Sigmoid colon (tissue), 7 donors: ENCODE data around the gene SYNRG. TPM values are rescaled to one million over a fixed set of nuclear protein-coding genes. Genes with fewer than 3 reads are reported as not detected.

Experiments used
- DNase-seq: peaks from one replicate; pipeline ENCODE4 v3.0.0-alpha.2; 2019
- H3K27ac ChIP-seq, 4 donors: fragments of 200-600 bp; sonication (generic); one replicate each; pipeline ENCODE4 v1.5.1; 2016 to 2019; ENCODE audit warnings: mild to moderate bottlenecking in 1 of 4
- H3K27me3 ChIP-seq, 3 donors: fragments of 200-600 bp; sonication (generic); one replicate each; pipeline ENCODE4 v1.5.1; 2019; ENCODE audit warnings: mild to moderate bottlenecking in 1 of 3
- H3K36me3 ChIP-seq, 4 donors: fragments of 200-600 bp; sonication (generic); one replicate each; pipeline ENCODE4 v1.5.1; 2016 to 2019
- H3K4me1 ChIP-seq, 4 donors: fragments of 200-600 bp; sonication (generic); one replicate each; pipeline ENCODE4 v1.5.1; 2017 to 2019
- H3K4me3 ChIP-seq, 4 donors: fragments of 200-600 bp; sonication (generic); one replicate each; pipeline ENCODE4 v1.5.1; 2017 to 2019; ENCODE audit warnings: mild to moderate bottlenecking in 2 of 4, moderate library complexity in 1 of 4
- H3K9me3 ChIP-seq, 4 donors: fragments of 200-600 bp in 3 of 4; sonication (generic) in 3 of 4; one replicate each; pipeline versions ENCODE4 v1.5.1 to v1.6.1; 2013 to 2019
- EP300 ChIP-seq, 4 donors: sonication (generic); formaldehyde crosslinking; IDR thresholded peaks; one replicate each; pipeline ENCODE4 v1.6.1; 2017; ENCODE audit warnings: antibody characterized with exemption in 4 of 4
- POLR2A ChIP-seq, 2 donors: fragments of 450-650 bp; IDR thresholded peaks; one replicate each; pipeline ENCODE4 v1.6.1; 2016; ENCODE audit warnings: antibody characterized with exemption in 2 of 2, mild to moderate bottlenecking in 2 of 2, moderate library complexity in 2 of 2
- POLR2AphosphoS5 ChIP-seq, 4 donors: sonication (generic); formaldehyde crosslinking; IDR thresholded peaks; one replicate each; pipeline ENCODE4 v1.6.1; 2017; ENCODE audit warnings: antibody characterized with exemption in 4 of 4
- WGBS, 2 donors: extraction: QIAGEN DNeasy Blood & Tissue Kit; methylation state at CpG; one replicate each; pipeline ENCODE4 v1.1.7; 2013; 5-methylcytosine and 5-hydroxymethylcytosine counted together
- intact Hi-C: fragments of 100-400 bp; cut with DNase I; formaldehyde crosslinking; loops from one replicate; pipeline ENCODE4 v1.15.1; 2023
- polyA plus RNA-seq, 3 donors: library from polyadenylated mRNA; stranded (reverse); fragments of 200-250 nt; gene quantifications; one replicate each; pipeline ENCODE4 v1.2.3, GENCODE V29; 2013
- total RNA-seq, 4 donors: library from RNA; depleted of rRNA; stranded (reverse); fragments of >200 nt; gene quantifications; one replicate each; pipeline ENCODE4 v1.1.0, GENCODE V29; 2016
- TF ChIP-seq, protein P1 (sequence below), 4 experiments: fragments of 450-650 bp in 3 of 4; fragments of 200-600 bp in 1 of 4; IDR thresholded peaks; one replicate each; pipeline ENCODE4 v1.5.1; 2016 to 2019; ENCODE audit warnings: antibody characterized with exemption in 4 of 4, mild to moderate bottlenecking in 3 of 4, moderate library complexity in 2 of 4
- donor health status: healthy with polysubstance abuse.
- donor health status: Bipolar disorder and iron deficiency.
- donor health status: healthy.

SYNRG gene, protein sequence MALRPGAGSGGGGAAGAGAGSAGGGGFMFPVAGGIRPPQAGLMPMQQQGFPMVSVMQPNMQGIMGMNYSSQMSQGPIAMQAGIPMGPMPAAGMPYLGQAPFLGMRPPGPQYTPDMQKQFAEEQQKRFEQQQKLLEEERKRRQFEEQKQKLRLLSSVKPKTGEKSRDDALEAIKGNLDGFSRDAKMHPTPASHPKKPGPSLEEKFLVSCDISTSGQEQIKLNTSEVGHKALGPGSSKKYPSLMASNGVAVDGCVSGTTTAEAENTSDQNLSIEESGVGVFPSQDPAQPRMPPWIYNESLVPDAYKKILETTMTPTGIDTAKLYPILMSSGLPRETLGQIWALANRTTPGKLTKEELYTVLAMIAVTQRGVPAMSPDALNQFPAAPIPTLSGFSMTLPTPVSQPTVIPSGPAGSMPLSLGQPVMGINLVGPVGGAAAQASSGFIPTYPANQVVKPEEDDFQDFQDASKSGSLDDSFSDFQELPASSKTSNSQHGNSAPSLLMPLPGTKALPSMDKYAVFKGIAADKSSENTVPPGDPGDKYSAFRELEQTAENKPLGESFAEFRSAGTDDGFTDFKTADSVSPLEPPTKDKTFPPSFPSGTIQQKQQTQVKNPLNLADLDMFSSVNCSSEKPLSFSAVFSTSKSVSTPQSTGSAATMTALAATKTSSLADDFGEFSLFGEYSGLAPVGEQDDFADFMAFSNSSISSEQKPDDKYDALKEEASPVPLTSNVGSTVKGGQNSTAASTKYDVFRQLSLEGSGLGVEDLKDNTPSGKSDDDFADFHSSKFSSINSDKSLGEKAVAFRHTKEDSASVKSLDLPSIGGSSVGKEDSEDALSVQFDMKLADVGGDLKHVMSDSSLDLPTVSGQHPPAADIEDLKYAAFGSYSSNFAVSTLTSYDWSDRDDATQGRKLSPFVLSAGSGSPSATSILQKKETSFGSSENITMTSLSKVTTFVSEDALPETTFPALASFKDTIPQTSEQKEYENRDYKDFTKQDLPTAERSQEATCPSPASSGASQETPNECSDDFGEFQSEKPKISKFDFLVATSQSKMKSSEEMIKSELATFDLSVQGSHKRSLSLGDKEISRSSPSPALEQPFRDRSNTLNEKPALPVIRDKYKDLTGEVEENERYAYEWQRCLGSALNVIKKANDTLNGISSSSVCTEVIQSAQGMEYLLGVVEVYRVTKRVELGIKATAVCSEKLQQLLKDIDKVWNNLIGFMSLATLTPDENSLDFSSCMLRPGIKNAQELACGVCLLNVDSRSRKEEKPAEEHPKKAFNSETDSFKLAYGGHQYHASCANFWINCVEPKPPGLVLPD (N-terminal part only)
- total RNA-seq: 10 to 100 TPM; 16.8 to 26.0 (median 20.1) TPM
- 10 to 100 TPM in 1 of 3 donors, 1 to 10 TPM in 2; 7.4 to 20.5 (median 8.4) TPM for polyA plus RNA-seq

DNA sequence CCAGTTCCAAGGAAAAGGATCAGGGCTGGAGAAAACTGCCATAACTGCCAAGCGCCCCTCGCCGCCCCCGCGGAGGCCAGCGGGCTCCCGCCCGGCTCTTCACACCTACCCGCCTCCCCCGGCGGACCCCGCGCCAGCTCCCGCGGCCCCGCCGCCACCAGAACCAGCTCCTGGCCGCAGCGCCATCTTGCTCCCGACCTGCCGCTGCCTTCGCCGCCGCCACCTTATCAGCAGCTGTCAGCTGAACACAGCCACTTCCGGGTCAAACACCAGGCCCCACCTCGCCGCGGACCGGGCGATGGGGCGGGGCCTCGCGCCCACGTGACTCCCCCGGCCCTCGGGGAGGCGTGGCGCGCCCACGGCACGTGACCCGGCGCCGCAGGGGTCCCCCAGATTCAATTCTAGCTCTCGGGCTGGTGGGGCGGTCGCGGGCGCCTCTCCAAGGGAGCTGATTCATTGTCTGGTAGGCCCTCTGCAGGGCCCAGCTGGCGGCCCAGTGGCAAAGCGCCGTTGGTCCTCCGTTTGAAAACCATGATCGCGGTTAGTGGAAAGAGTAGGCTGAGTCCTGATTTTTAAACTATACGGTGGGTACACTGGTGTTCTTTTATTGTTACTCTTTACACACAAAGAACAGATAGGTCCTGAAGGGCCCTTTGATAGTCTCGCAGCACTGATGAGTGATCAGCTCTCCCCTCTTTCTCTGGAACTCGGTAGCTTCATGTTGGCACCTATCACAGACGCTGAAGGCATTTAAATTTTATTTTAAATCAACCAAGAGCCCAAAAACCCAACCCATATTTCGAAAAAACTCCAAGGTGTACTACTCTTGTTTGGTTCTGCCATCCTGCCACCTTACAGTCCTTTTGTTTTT lies at the start of gene SYNRG:
SYNRG (minus strand) TSS at position 249 of the 871 bp plus-strand sequence; CDS start at position 186, 63 bp downstream.
- no peaks in the 10 kb centered on the region for H3K27me3 ChIP-seq
- H3K9me3 ChIP-seq: no peaks in the 10 kb centered on the region
- H3K4me3 ChIP-seq: peak within 1 kb of the TSS; percentile 84 to 97 (median 94)
- TF ChIP-seq POLR2A (IDR thresholded peaks at IDR 0.05): peak; percentile 39 to 44
- TF ChIP-seq POLR2AphosphoS5 (IDR thresholded peaks at IDR 0.05): peak; percentile 81 to 96 (median 92)
- TF ChIP-seq, protein P1, sequence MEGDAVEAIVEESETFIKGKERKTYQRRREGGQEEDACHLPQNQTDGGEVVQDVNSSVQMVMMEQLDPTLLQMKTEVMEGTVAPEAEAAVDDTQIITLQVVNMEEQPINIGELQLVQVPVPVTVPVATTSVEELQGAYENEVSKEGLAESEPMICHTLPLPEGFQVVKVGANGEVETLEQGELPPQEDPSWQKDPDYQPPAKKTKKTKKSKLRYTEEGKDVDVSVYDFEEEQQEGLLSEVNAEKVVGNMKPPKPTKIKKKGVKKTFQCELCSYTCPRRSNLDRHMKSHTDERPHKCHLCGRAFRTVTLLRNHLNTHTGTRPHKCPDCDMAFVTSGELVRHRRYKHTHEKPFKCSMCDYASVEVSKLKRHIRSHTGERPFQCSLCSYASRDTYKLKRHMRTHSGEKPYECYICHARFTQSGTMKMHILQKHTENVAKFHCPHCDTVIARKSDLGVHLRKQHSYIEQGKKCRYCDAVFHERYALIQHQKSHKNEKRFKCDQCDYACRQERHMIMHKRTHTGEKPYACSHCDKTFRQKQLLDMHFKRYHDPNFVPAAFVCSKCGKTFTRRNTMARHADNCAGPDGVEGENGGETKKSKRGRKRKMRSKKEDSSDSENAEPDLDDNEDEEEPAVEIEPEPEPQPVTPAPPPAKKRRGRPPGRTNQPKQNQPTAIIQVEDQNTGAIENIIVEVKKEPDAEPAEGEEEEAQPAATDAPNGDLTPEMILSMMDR (IDR thresholded peaks at IDR 0.05): peak in 1 of 4 experiments; percentile 27
- TF ChIP-seq EP300 (IDR thresholded peaks at IDR 0.05): no peak
- peaks cover 0 to 24% (median 0%) of the 10 kb centered on the region in 4 donors for H3K36me3 ChIP-seq
- DNase-seq: peak; percentile 97
- H3K27ac ChIP-seq: peak within 1 kb of the TSS; percentile 93 to 97 (median 94)
- H3K4me1 ChIP-seq: peaks cover 0 to 37% (median 12%) of the 10 kb centered on the region in 4 donors
- 1 to 2% methylated on average over 60 of the region's 60 CpGs for WGBS, 2 donors
- intact Hi-C loops: loop anchor here (2.0 kb wide), 1 partner anchor 119 kb away; no protein-coding TSS in a partner anchor

DNA sequence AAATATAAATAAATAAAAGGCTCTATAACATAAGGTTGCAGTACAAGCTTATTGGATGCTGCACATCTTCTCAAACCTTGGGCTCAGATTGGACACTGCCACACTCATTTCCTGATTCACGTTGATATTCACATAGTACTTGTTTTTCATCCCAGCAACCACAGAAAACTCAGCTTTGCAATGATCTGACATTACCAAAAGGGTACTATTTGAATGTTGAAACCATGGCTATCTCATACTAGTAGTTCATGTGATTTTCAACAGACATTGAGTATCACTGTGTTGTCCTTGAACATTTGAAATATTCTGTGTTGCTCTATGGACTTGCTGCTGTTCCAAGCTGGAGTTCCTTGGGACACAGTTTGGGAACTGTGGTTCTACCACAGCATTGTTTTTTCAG lies 48.0 kb upstream of the SYNRG start:
- WGBS, 2 donors: 72 to 80% methylated on average over 1 of the region's 1 CpG

DNA sequence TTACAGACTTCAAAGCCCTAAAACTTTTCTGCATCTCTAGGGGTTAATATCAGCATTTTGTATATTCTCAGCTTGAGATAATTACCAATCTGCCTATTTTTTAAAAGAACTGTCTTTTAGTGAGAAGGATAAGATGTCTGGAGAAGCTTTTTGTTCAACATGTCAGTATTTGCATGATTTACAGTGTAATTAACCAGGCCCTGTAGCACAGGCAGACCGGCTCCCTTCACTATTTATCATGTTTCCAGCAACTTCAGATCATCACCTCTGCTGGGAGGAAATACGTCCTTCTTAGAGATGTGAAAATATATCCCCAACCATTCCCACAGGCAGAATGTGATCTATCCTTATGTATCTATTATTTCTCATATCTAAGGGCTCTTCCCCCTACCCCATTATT lies 42.6 kb upstream of the SYNRG start:
- peaks cover 0 to 17% (median 0%) of the 10 kb centered on the region in 3 donors for H3K27me3 ChIP-seq
- TF ChIP-seq EP300 (IDR thresholded peaks at IDR 0.05): no peak
- TF ChIP-seq POLR2A (IDR thresholded peaks at IDR 0.05): no peak
- TF ChIP-seq, protein P1 (IDR thresholded peaks at IDR 0.05): no peak
- TF ChIP-seq POLR2AphosphoS5 (IDR thresholded peaks at IDR 0.05): no peak
- no peak for DNase-seq
- H3K36me3 ChIP-seq: no peaks in the 10 kb centered on the region
- no peak overlapping the region for H3K4me3 ChIP-seq
- H3K27ac ChIP-seq: no peak overlapping the region
- intact Hi-C loops: no loop called here
- 34 to 73% methylated on average over 2 of the region's 2 CpGs for WGBS, 2 donors
- H3K9me3 ChIP-seq: no peaks in the 10 kb centered on the region
- H3K4me1 ChIP-seq: no peaks in the 10 kb centered on the region

More for the DNA sequence above, 48.0 kb upstream of the SYNRG start:
- no peak for DNase-seq
- no peak overlapping the region for H3K4me3 ChIP-seq
- no peaks in the 10 kb centered on the region for H3K4me1 ChIP-seq
- H3K27me3 ChIP-seq: no peaks in the 10 kb centered on the region
- H3K9me3 ChIP-seq: no peaks in the 10 kb centered on the region
- TF ChIP-seq, protein P1 (IDR thresholded peaks at IDR 0.05): no peak
- TF ChIP-seq POLR2A (IDR thresholded peaks at IDR 0.05) (no peak), EP300 (IDR thresholded peaks at IDR 0.05) (no peak)
- intact Hi-C loops: no loop called here
- no peak overlapping the region for H3K27ac ChIP-seq
- no peaks in the 10 kb centered on the region for H3K36me3 ChIP-seq
